ENCODE measurements around the gene BMAL1.
"Not testable (repeated sequence)": the region's sequence is repeated elsewhere in the genome, so short reads cannot be mapped to it uniquely, and the experiment has no call there.

Gene BMAL1

DNA sequence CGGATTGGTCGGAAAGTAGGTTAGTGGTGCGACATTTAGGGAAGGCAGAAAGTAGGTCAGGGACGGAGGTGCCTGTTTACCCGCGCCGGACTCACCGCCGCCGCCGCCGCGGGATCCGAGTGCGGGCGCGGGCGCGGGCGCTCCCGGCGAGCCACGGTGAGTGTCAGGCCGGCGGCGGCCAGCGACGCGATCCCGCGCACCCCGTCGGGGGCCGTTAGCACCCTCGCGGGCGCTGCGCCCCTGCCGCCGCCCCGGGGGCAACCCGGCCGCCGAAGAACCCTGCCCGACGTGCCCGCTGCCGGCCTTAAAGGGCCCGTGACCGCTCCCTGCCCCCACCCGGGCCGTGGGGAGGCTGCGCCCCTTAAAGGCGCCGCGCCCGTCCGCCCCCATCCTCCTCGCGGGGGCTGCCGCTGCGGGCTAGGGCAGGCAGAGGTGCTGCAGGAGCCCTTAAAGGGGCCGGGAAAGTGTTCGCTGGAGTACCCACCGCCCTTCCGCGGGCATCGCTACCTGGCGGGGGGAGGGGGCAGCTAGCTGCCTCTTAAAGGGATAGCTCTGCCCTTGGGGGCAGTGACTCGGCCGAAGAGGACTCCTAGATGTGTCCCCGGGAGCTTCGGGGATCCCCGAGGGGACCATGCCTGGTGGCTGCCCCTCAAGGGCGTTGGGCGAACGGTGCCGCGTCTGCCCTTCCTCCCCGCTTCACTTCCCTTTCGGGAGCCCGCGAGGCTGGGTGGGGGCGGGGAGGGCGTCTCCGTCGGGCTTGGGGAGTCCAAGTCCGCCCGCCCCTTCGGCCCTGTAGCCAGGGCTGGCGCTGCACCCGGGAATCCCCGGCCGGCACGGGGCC lies at the start of gene BMAL1:
Gene BMAL1 (plus strand): TSS at position 23 of the 841 bp plus-strand sequence. CDS start 76,519 bp downstream, outside the sequence.
- no peak for DNase-seq

DNA sequence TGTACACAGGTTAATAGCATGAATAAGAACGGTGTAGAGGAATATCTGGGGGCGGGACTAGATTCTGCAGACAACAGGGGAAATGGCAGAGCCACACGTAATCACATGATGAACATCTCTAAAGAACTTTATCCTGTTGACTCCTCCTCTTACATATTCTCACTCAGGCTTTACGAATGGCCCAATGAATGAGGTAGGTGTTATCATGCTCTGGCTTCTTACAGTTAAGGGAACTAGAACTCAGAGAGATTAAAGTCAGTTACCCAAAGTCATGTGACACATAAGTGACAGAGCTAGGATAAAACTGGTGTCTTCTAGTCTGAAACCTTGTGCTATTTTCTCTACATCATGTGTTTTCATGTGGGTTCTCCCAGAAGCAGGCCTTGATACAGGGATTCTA lies 49.0 kb upstream of the BMAL1 start:
- no peak for DNase-seq

DNA sequence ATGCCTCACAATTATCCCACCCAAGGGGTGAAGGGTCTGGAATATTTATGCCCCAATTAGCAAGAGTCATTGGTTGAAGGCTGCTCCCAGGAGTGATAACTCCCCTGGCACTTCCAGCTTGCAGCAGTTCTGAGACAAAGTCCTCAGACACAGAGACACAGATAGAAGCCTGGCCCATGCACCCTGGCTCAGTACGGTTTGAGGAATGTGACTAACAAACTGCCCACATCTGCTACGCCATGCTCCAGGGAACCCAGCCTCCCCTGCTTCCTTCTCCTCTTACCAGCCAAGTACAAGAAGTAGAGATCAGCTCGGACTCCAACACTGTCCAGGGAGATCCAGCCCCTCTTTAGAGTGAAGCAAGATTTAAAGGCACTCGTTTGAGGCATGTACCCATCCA lies 48.5 kb upstream of the BMAL1 start:
- DNase-seq, result no peak

DNA sequence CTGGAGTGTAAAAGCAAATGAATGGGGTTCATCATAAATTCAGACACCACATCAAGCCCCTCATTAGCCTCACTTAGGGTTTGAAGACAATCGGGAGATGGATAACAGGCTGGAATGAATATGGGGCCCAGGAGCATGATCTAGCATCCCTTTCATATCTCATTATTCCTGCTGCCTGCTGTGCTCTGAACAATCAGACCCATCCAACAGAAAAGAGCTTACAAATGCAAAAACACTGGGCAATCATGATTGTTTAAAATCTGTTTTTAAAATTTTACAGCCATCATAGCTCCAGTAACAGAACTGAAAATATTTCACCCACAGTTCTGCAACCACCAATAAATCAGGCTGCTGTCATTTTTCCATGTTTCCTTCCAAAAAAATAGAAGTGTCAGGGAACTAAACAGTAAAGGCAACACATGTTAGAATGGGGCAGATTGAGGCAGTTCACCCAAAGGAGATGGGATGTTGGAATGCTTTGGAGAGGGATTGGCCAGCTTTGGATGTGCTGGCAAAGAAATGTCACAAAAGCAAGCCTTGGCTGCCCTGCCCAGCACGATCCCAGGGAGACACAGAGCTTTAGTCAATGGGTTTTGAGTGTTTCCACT lies 47.8 kb upstream of the BMAL1 start:
- no peak for DNase-seq

DNA sequence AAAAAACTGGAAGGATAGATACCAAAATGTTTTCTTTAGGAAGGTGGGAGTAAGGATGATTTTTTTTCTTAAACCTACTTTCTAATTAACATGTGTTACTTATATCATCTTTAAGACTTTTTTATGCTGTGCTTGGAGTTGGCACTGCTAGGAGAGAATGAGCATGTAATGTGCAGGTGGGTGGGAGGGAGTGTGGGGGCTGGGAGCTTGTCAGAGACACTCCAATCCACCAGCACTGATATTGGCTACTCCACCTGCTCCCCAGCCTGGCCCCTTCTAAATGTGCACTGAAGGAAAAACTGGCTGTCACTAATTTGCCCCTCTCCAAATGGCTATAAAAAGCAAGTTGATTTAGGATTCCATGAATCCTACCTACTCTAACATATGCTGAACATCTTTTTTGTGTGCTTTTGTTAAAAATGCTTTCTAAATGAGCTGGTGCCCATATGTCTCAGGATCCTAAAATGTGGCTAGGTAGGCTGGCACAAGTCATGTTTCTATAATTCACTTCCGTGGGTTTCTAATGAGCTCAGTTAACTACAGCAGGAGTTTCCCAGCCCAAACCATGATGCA lies 44.3 kb upstream of the BMAL1 start:
- DNase-seq, result no peak

DNA sequence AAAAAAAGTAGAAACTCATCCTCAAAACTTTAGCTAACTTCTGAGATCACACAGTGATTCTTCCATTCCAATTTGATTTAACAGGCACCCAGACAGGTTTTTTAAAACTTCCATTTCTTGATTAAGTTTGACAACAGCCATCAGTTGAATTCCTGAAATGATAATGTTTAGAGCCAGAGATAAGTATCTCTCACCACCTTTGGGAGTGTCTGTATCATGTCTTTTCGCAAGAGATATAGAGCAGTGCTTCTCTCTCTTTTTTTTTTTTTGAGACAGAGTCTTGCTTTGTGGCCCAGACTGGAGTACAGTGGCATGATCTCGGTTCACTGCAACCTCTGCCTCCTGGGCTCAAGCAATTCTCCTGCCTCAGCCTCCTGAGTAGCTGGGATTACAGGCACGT lies 41.7 kb upstream of the BMAL1 start:
- no peak for DNase-seq

DNA sequence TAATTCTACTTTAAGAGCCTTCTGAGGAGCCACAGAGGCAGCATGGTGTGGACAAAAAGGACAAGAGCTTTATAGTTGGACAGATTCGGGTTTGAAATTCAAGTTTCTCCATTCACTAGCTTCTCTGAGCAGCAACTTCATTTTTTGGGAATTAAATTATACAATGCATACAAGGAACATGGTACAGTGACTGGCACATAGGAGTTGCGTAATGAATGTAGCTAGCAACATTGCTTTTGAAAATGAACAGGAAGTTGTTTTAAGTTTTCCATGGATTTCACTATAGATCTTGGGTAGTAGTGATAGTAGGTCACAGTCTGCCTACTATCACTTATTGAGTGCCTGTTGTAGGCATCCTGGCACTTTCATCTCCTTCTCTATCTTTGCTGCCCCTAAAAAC lies 41.0 kb upstream of the BMAL1 start:
- DNase-seq, result no peak

DNA sequence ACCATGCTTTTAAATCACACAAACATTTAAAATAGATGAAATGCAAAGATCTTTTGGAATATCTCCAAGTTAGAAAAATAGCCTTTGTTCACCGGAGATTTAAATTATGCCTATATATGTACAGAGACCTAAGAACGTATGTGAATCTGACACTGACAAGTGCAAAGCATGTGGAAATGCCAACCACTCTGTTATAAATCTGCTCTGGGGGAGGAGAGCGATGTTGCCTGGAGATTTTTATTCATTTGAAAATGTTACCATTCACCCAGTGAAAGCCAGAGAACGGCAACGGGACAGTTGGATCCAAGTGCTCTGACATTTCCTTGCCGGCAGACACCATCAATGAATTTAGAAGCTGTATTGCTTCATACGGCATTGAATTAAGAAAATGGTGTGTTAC lies 39.8 kb upstream of the BMAL1 start:
- no peak for DNase-seq

DNA sequence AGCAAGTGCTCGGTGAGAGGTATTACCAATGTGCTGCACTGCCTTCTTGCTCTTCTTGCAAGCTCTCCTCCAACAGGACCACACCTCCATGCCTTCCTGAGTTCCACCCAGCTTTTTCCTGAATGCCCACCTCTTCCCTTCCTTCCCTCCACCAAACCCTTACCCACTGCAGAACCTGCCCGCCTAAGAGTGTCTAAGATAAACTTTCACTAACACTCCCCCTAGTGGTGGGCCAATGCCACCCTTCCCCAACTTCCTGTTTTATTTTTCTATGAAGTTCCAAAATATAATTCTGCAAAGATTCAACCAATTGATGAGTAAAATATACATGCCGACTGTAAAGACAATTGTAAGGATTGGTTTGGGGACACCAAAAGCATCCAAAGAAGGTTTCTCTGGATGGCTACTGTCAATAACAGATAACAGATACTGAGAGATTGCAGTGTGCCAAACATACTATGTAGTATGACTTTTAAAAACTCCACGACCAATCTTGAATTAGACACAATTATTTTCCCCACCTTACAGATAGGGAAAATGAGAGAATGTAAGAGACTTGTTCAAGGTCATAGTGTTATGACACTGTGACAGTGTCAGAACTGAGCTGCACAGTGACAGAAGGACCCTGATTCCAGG lies 38.6 kb upstream of the BMAL1 start:
- no peak for DNase-seq

DNA sequence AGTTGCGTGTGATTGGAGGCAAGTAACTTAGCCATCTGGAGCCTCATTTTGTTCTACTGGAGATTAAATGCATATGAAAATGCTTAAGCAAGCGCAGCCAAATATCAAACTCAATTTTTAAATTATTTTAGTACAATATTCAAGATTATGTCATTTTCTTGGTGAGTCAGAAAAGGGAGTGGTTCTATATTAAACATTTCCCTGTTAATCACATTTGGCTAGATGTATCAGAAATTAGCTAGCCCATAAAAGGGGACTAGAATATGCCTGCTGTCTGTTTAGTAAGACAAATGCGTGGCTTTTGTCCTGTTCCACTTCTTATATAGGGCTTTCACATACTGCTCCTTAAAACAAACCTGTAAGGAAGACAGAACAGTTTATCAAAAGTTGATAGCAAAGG lies 35.0 kb upstream of the BMAL1 start:
- no peak for DNase-seq

DNA sequence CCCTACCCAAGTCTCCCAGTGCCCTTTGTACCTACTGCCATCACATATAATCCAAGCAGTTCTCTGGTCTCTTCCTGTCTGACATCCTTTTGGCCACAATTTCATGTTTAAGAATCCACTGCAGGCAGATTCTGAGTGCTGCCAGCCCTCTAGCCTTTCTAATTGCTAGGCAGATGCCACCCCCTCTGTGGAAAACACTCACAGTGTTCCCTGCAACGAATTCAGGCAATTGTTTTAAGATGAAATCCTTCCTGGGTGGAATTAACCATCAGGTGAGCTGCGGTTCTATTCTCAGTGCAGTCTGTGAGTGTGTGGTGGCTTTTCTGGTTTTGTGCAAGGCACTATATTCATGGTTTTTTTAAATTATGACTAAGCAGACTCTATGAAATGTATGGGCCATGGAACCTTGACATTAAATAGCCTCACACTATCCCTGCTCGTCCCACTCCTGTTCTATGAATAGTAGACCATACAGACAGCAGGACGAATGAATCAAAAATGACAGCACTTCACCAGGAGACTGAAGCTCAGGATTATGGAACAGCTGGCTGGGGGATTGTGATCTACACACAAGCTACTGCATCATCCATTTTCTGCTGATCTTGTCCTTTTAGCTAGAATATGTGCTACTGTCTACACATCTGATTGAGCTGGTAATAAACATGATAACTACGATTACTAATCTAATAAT lies 29.8 kb upstream of the BMAL1 start:
- no peak for DNase-seq

DNA sequence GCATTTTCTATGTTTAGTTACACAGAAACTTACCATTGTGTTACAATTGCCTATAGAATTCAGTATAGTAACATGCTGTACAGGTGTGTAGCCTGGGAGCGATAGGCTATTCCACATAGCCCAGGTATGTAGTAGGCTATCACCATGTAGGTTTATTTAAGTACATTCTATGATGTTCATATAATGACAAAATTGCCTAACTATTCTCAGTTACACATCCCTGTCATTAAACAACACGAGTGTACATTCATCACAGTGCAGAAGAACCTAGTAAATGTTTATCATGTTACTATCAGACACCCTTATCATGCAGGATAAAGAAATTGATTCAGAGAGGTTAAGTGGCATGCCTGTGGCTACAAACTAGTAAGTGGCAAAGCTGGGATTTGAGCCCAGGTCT lies 28.4 kb upstream of the BMAL1 start:
- no peak for DNase-seq

DNA sequence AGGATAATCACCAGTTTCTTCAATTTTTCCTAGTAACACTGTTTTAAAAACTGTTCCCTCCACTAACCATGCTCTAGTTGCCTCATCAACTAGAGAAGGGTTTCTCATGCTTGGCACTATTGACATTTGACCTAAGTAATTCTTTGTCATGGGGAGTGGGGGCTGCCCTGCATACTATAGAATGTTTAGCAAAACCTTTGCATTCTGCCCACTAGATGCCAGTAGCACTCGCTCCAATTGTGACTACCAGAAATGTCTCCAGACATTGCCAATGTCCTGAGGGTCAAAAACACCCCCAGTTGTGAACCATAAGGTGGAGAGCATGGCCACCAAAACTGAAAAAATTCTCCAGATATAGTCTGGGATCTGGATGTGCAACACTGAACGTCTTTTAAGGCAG lies 27.6 kb upstream of the BMAL1 start:
- DNase-seq, result no peak

DNA sequence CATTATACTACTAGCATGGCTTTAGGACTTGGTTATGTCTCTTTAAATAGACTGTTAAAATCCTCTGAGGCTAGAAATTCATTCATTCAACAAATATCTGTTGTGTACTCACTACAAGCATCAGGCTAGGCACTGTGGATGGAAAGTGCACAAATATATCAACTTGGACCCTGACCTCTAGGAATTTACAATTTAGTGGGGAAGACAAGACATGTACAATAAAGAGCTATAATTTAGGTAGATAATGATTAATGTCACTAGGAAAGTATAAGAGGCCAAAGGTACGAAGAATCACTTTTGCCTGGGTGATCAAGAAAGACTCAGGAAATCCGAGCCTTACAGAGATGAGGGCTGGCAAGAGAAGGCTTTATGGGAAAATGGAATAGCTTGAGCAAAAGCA lies 25.6 kb upstream of the BMAL1 start:
- DNase-seq, result no peak

DNA sequence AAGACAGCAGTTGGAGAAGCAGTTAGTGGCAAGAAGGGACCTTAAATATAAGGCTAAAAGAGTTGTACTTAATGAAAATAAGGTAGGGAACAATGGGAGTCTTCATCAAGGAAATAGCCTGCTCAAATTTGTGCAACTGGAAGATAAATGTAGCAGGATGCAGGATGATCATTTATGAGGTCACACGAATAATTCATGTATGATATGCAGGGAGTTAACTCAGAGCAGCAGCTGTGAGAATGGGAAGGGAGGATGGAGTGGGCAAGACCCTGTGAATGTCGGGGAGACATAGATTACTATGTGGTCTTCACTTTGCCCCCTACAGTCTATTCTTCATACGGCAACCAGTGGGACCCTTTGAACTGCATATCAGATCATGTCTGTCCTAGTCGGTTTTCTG lies 25.2 kb upstream of the BMAL1 start:
- no peak for DNase-seq

DNA sequence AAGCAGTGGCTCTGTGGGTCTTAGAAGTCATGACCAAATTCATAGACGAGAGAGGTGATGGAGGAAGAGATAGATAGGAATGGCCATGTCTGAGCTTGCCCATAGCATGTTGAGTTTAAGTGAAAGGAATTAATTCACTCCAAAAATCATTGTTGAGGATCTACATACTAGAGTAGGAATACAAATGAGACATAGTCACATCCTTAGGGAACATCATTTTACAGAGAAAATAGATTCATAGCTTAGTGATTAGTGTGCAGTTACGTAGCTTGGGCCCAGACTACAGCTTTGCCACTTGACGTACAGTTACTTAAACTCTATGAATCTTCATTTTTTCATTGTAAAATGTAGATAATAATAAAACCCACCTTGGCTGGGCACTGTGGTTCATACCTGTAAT lies 21.4 kb upstream of the BMAL1 start:
- DNase-seq, result no peak

DNA sequence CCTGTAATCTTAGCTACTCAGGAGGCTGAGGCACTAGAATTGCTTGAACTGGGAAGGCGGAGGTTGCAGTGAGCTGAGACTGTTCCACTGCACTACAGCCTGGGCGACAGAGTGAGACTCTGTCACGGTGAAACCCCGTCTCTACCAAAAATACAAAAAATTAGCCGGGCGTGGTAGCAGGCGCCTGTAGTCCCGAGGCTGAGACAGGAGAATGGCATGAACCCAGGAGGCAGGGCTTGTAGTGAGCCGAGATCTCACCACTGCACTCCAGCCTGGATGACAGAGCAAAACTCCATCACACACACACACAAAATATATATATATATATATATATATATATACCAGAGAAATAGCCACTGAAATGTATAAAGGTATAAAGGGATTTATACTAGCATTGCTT lies 19.5 kb upstream of the BMAL1 start:
- DNase-seq, result not testable (repeated sequence)

DNA sequence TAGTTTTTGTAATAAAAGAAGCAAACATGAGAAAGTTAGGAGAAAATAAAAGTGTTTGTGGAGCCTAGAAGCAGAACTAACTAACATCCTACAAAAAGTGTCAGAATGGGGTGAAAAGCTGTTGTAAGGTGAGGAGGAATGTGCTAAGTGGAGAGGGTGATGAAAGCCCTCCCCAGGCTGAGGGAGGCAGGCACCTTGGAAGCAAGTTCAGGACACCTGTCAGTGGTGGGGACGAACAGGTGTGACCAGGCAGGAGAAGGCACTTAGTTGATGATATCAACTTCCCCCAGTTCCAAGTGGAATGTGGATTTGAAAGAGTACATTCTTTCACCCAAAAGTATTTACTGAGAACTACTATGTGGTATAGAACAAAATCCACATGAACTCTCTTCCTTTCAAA lies 18.7 kb upstream of the BMAL1 start:
- no peak for DNase-seq

DNA sequence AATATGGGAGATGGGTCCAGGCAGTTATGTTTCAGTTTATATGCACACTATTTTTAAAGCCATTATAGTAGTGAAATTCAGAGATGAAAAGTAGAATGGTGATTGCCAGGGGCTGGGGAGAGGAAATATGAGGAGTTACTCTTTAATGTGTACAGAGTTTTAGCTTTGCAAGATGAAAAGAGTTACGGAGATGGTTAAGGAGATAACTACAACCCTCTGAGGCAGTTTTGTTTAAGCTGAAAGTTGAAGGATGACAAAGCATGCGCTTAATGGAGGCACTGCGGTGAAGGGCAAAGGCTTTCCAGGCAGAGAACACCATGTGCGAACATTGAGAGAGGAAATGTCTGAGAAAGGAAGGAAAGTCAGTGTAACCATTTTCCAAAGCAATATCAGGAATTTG lies 18.2 kb upstream of the BMAL1 start:
- DNase-seq, result no peak

DNA sequence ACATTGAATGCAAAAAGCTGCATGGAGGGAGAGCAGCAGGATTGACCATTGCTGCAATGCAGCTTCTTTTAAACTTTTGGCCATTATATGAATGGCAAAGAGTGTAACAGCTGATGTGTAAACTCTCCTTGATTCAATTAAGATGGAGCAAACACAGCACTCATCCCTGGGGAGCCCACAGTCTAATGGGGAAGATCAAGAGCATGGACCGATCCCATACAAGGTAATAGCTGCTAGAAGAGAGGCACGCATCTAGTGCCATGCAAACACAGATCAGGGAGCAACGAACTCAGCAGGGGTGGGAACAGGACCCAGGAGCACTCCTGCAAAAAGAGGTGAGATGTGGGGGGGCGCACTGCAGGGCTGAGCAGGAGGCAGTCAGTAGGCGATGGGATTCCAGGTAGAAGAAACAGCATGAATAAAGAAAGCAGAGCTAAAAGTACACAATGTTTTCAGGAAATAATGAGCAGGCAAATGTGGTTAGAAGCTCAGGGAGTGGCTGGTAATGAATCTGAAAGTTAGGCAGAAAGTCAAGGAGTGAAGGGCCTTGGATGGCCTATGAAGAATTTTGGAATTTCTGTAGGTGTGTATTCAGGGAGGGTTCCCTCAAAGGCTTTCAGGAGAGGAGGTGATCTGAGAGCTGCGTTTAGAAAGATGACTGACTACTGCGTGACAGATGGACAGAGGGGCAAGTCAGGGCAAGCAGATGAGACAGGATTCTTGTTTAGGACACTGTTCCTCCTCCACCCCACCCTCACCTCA lies 17.2 kb upstream of the BMAL1 start:
- DNase-seq, result no peak

DNA sequence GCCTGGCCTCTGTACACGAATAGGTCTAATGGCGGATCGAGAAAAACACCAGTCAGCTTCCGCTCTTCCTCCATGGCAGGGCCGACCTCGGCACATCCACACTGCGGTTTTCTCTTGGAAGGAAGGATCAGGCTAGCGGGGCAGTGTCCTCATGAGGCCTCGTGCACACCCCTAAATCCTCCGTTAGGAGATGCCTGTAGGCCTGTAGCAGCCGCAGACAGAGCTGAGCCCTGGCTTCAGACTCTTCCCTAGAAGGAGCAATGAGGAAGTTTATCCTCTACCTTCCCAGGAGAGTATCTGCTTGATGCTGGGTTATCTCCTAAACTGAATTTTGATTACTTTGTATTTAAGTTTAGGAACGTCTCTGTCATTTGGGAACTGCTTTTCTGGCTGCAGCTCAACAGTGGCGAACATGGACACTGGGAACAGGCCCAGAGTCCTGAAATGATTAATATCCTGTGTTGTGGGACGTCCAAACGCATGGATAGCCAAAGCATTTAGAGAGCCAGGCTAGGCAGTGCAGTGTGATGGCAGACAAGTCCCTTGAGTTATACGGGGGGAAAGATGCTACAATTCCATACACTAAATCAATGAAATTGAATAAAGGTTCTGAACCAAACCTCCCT lies 16.5 kb upstream of the BMAL1 start:
- DNase-seq, result no peak

DNA sequence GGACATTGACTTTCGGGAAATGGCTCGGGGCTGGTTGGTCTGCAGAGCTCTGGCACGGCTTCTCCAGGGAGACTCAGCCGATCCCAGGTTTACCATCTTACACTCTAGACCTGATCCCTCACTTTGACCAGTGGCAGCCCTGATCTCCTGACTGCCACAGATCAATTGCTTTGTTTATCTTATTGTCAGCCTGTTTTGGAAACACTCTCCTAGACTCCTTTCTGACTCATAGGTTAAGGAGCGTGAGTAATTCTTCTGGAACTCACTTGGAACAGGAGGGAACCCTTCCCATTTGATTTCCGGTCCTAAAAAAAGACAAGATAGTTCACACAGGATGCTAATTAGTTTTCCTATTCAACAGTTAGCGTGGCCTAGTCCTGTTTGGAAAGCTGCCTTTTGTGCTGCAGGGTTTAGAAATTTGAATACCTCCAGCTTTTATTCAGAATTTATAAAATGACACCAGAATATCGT lies 16.0 kb upstream of the BMAL1 start:
- no peak for DNase-seq

Data from NCI-H510A (cell line).